Fibroblast of skin of left quadriceps (primary cell): ENCODE data around the gene PRKCA.
"Not testable (repeated sequence)": the region's sequence is repeated elsewhere in the genome, so short reads cannot be mapped to it uniquely, and the experiment has no call there.

Experiments
- DNase-seq, 2 experiments: peaks; one replicate each; pipeline ENCODE4 v3.0.0-alpha.2; 2013; ENCODE audit warnings: low read depth in 2 of 2

PRKCA gene

DNA sequence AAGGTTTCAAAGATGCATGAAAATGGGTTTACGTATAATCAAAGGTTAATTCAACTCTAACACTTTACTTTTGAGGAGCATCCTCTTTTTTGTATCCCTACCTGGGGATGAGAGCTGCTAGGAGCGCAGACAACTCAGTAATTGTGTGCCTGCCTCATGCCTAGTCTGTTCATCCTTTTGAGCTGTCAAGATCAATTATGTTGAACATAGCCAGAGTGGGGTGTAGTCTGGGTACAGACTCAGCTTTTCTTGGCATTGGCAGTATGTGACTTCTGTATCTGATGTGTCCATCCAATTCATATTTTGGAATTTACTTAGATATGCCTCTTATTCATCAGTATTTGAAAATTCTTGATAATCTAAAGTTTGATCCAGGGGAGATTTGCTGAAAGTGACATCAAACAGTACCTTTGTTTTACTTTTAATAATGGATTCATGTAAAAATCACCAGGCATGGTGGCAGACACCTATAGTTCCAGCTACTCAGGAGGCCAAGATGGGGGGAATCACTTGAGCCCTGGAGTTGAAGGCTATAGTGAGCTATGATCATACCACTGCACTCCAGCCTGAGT lies 24.1 kb downstream of the PRKCA start:
- no peak for DNase-seq

- no peak for DNase-seq
Measured at GRCh38 chr17:66330646-66331037, 28.2 kb downstream of the PRKCA start.

DNA sequence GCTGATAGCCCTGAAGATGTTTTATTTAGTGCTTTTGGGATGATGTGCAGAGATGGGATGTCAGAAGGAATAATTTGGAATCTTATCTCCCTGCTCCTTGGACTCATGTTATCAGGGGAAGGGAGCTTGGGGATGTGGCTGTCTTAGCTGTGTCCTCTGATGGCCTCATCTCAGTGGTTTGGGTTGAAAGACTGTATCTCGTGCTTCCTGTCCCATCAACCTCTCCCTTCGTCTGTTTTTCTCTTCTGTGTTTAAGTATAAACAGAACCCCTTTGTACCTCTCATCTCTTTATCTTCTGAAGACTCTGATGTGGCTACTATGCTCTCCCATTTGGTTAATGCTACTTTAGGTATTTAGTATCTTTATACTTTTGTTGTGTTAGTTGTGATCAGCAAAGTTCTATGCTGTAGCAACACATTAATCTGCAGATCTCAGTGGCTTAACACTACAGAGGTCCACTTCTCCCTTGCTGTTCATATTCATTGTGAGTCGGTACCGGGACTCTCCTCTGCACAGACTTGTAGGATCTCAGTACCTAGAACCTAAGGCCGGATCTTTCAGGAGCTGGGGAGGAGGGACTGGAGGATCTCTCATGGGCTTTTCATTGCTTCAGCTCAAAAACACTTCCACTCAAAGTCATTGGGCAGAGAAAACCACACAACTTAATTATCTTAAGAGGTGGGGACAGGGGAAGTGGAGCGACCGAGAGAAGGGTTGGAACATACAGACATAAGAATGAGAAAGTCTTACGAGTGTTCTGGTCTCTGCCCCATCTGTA lies 28.8 kb downstream of the PRKCA start:
- no peak for DNase-seq

GRCh38 chr17:66335797-66336196 lies 33.4 kb downstream of the PRKCA start:
- no peak for DNase-seq

DNA sequence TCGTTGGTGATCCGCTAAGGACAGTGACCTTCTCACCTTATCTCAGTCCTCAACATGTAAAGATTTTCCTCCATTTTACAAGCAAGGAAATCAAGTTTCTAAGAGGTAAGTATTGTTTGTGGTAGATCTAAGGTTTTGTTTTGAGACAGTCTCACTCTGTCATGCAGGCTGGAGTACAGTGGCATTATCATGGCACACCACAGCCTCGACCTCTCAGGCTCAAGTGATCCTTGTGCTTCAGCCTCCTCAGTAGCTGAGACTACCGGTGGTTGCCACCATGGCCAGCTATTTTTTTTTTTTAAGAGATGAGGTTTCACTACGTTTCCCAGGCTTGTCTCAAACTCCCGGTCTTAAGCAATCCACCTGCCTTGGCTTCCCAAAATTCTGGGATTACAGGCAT lies 34.9 kb downstream of the PRKCA start:
- DNase-seq = no peak

DNA sequence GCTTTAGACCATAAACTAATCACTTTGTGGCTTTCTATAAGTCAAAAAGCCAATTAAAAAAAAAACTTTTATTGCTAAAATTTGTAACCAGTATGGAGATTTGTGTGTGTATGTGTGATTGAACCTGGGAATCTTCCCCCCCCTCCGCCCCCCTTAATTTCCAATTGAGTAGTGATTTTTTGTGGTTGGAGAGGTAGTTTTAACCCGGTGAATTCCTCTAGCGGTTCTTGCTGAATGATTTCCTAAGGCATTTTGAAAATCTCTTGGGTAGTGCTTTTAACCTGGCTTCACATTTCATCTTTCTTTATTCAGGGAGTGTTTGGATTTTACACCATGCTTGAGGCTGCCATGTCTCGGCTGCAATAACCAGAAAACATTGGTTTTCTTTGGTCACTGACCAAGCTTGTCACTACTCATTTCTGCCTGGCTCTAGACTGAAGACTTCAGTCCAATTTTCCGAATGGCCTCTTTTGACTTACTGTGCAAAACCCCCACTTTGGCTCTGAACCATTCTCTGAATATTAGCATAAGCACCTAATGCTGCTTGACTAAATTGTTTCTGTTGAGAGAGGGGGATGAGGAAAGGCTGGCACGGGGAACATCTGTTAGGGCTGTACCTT lies 35.6 kb downstream of the PRKCA start:
- no peak for DNase-seq

DNA sequence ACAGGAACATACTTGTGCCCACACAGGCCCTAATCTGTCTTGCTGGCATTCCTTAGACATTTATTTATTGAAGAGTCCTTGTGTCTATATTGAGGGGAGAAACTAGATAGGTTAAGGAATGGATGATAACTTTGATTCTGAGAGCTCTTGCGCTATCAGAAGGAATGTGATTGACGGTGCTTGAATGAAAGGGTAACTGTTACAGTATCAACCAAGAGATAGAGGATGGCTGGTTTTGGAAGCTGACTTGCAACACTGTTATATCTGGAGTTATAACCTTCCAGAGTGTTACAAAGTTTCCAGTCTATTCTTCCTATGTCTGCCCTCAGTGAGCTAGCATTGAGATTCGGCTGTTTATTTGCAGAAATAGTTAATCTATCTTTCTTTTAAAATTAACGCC lies 36.5 kb downstream of the PRKCA start:
- no peak for DNase-seq

- no peak for DNase-seq
Measured at GRCh38 chr17:66339561-66339960, 37.1 kb downstream of the PRKCA start.

DNA sequence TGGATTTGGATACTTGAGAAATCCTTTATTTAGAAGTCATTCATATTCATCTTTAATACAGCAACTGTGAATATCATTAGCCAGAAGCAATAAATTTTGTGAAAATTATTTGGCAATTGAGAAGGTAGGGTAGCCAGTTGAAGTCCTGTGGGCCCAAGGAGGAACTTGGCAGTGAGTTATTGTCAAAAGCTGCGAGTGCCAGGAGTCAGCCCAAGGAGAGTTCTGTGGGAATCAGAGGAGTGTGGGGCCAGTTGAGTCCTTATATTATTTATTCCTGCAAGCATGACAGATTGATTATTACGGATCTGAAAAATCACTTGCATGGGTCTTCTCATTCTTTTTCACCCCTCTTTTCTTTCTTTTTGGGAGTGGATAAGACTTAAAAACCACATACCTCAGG lies 38.3 kb downstream of the PRKCA start:
- no peak for DNase-seq

GRCh38 chr17:66341462-66341861 lies 39.0 kb downstream of the PRKCA start:
- no peak for DNase-seq

DNA sequence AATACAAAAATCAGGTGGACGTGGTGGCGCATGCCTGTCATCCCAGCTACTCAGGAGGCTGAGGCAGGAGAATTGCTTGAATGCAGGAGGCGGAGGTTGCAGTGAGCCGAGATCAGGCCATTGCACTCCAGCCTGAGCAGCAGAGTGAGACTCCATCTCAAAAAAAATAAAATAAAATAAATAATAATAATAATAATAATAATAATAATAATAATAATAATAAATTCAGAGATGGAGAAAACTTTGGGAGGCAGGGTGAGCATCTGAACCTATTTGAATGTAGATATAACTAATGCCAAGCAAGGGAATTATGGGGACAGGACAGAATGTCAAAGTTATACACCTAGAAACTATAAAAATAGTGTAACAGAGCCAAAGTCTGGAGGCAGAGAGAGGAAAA lies 39.9 kb downstream of the PRKCA start:
- not testable (repeated sequence) for DNase-seq

GRCh38 chr17:66343531-66344078 lies 41.2 kb downstream of the PRKCA start:
- no peak for DNase-seq

GRCh38 chr17:66344473-66344872 lies 42.1 kb downstream of the PRKCA start:
- DNase-seq = no peak

- no peak for DNase-seq
Measured at GRCh38 chr17:66345264-66345663, 42.9 kb downstream of the PRKCA start.

DNA sequence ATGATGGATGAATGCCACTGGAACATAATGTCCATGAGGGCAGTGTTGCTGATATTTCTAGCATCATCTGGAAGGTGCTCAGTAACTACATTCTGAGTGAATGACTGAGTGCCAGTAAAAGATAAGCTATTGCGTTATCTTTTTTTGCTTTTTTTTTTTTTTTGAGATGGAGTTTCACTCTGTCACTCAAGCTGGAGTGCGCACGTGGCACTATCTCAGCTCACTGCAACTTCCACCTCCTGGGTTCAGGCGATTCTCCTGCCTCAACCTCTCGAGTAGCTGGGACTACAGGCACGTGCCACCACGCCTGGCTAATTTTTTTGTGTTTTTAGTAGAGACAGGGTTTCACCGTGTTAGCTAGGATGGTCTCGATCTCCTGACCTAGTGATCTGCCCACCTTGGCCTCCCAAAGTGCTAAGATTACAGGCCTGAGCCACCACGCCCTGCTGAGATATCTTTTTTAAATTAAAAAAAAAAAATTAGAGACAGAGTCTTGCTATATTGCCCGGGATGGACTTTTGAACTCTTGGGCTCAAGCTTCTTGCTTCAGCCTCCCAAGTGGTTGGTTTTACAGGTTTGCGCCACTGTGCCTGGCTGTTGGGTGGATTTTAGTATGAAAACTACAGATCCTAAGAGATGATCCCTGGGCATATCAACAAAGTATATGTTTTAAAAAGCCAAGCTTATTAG lies 43.7 kb downstream of the PRKCA start:
- not testable (repeated sequence) for DNase-seq

DNA sequence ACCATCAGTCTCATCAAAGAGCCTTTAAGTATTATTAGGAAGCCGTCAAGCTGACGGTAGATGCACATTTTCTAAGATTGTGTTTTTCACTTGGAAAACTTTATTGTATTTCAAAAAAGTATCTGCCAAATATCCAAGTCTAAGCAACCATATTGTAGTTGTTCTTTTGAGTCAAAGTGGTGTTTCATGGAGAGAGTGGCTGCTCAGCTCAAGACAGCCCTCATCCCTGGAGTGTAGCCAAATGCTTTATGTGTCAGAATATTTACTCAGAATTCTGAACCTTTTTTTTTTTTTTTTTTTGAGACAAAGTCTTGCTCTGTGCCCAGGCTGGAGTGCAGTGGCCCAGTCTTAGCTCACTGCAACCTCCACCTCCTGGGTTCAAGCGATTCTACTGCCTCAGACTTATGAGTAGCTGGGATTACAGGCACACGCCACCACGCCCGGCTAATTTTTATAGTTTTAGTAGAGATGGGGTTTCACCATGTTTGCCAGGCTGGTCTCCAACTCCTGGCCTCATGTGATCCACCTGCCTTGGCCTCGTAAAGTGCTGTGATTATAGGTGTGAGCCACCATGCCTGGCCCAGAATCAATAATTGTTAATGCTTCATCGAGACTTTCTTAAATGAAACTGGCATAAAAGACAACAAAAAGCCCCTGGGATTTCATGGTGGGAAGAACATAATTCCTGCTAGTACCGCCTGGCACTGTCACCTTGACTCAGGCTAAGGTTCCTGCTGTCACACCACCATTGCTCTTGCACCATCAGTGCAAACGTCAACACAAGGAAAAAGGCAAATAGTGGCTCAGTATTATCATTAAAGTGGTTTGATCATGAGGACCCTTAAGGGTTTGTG lies 45.5 kb downstream of the PRKCA start:
- DNase-seq = peak in 1 of 2 experiments; percentile 31

DNA sequence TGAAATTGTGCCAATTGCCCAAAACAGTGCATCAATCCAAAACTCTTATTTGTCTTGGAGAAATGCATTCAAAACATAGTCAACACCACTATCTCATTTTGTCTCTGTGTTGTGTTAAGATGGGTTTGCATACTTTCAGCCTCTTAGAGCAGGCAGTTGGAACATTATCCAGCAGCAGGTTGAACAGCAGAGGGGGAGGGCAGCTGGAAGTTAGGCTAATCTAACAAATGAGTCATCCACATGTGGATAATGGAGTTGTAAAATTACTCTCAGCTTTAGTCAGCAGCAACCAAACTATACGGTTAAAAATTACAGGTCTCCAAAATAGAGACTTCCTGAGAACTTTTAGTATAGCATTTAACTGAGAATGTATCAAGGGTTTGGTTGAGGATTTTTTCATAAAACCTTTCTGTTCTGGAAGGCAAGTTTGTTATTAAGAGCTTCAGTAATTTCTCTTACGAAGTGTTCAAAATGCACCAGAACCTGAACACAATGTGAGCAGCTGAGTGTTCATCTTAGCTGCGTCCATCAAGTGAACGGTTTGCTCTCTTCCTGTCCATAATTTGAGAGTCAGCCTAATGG lies 46.3 kb downstream of the PRKCA start:
- DNase-seq = peak; percentile 47 to 50

DNA sequence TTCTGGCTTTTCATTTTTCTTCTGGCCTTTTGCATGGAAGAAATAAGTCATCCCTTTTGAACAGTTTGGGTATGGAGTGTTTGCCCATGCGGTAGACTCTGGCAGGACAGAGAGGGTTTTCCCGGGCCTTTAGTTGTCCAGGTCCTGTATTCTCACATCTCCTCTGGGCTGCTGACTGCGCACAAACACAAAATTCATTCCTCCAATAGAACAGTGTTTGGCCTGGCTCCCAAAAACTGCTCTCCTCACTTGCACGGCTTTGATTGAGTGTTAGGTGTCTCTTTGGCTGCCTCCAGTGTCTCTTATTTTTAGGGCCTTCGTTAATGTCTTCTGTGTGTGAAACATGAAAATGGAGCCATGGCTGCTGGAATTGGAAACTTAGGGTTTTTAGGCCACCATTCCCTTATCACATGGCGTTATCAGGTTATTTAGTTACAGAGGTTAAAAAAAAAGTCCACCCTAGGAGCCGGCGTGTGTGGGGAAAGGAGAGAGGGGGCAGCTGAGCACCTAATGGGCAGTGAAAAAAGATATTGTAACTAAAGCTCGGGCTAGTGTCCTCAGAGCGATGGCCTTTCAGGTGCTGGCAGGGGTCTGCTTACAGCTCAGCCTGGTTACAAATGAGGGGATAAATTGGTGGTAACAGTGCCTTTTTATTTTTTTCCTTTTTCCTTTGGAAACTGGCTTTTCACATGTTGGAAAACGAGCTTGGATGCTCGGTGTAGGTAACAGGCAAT lies 47.3 kb downstream of the PRKCA start:
- no peak for DNase-seq

- DNase-seq = not testable (repeated sequence)
Measured at GRCh38 chr17:66350576-66350975, 48.2 kb downstream of the PRKCA start.

DNA sequence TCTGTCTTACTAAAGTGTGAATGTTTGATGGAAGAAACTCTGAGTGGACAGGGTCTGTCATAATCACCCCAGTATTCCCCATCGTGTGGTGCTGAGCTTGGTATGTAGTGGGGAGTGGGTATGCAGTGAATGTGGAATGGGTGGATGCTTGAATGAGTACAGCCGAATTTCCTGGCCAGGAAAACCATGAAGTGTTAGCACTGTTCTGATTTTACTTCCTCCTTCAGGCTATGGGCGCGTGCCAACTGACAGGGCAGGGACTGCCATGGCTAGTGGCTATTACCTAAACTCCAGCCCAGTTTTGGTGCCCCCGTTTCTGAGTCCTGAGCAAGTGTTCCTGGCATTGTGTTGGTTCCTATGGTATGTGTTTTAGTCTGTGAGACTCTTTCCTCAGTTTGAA lies 48.6 kb downstream of the PRKCA start:
- DNase-seq = no peak
